Endothelial cell of umbilical vein (primary cell): ENCODE data around the gene CACHD1. TPM values are rescaled to one million over a fixed set of nuclear protein-coding genes. Genes with fewer than 3 reads are reported as not detected.

ENCODE experiments used
- BruUV-seq: library from RNA; stranded (reverse); fragments of 400-500 nt; replicated peaks from 2 replicates; lab custom pipeline; 2021; lab: Mats Ljungman, UMichigan
- CTCF ChIA-PET: fragments of 300-600, 350-600 bp; sonication (Branson Sonifier 250); formaldehyde crosslinking; loops from one replicate; lab custom pipeline; 2021; ENCODE audit warnings: antibody characterized with exemption, inconsistent platforms; lab: Charles Lee
- POLR2A ChIA-PET: fragments of 300-600, 350-600 bp; sonication (Branson Sonifier 250); formaldehyde crosslinking; loops from one replicate; lab custom pipeline; 2021; ENCODE audit warnings: antibody characterized with exemption, inconsistent platforms; lab: Charles Lee
- DNase-seq: peaks from one replicate; pipeline ENCODE4 v3.0.0-alpha.2; 2011; ENCODE audit warnings: low read depth, low spot score
- FAIRE-seq: peaks from 2 replicates; lab custom pipeline; 2011; peaks lifted over from hg19 to GRCh38; lab: Jason Lieb, UNC
- H2AFZ ChIP-seq: 2 replicates; pipeline ENCODE4 v1.6.0; 2012; ENCODE audit warnings: low read depth, low read length, control low read depth, inconsistent platforms
- H3K27ac ChIP-seq: 2 replicates; pipeline ENCODE4 v1.5.1; 2011; ENCODE audit warnings: low read depth, mild to moderate bottlenecking, control low read depth, low read length, moderate library complexity; ENCODE audit not compliant: insufficient read depth
- H3K27me3 ChIP-seq, 2 experiments: 2 replicates each; pipeline versions ENCODE4 v1.6.0 to v1.6.1; 2011; ENCODE audit warnings: low read length in 2 of 2, mixed read lengths in 1 of 2; ENCODE audit not compliant: control insufficient read depth in 2 of 2, insufficient read depth in 2 of 2
- H3K36me3 ChIP-seq, 2 experiments: 2 replicates in 1 of 2; 3 replicates in 1 of 2; pipeline ENCODE4 v1.5.1; 2011; ENCODE audit warnings: low read length in 2 of 2, mild to moderate bottlenecking in 1 of 2, moderate library complexity in 1 of 2; ENCODE audit not compliant: control insufficient read depth in 2 of 2, insufficient read depth in 2 of 2; ENCODE audit errors: extremely low read depth in 1 of 2
- H3K4me1 ChIP-seq: 3 replicates; pipeline ENCODE4 v1.5.1; 2011; ENCODE audit warnings: mild to moderate bottlenecking, low read length; ENCODE audit not compliant: control insufficient read depth, insufficient read depth; ENCODE audit errors: extremely low read depth
- H3K4me2 ChIP-seq: 2 replicates; pipeline ENCODE4 v1.6.1; 2011; ENCODE audit warnings: low read length, control low read depth, mixed read lengths; ENCODE audit not compliant: insufficient read depth
- H3K4me3 ChIP-seq, 3 experiments: fragments of 200-600 bp in 1 of 3; sonication (generic), shearing (Covaris generic) in 1 of 3; replicated peaks in 1 of 3; 2 replicates each; pipeline ENCODE4 v1.5.1; 2011 to 2016; ENCODE audit warnings: control low read depth in 3 of 3, low read length in 3 of 3, mild to moderate bottlenecking in 2 of 3, inconsistent platforms in 1 of 3, low read depth in 1 of 3, moderate library complexity in 1 of 3; ENCODE audit not compliant: insufficient read depth in 1 of 3
- H3K79me2 ChIP-seq: 2 replicates; pipeline ENCODE4 v1.6.0; 2012; ENCODE audit warnings: low read length, inconsistent platforms; ENCODE audit not compliant: control insufficient read depth, insufficient read depth
- H3K9ac ChIP-seq: replicated peaks from 2 replicates; pipeline ENCODE3; 2011; ENCODE audit warnings: low read length, control low read depth; ENCODE audit not compliant: insufficient read depth; ENCODE audit errors: extremely low read depth
- H3K9me1 ChIP-seq: replicated peaks from 3 replicates; pipeline ENCODE4 v1.6.0; 2011; ENCODE audit warnings: mild to moderate bottlenecking, low read length; ENCODE audit not compliant: control insufficient read depth, insufficient read depth; ENCODE audit errors: extremely low read depth
- H3K9me3 ChIP-seq: replicated peaks from 2 replicates; pipeline ENCODE4 v1.5.1; 2012; ENCODE audit warnings: low read length, inconsistent platforms; ENCODE audit not compliant: control insufficient read depth, insufficient read depth
- H4K20me1 ChIP-seq: replicated peaks from 2 replicates; pipeline ENCODE3; 2011; ENCODE audit warnings: mild to moderate bottlenecking, low read length; ENCODE audit not compliant: control insufficient read depth, insufficient read depth; ENCODE audit errors: extremely low read depth
- CTCF ChIP-seq, 2 donors: IDR thresholded peaks; 1 replicate in 1 of 2; 2 replicates in 1 of 2; pipeline ENCODE4 v1.5.1; 2011; ENCODE audit warnings: low read length in 2 of 2, mild to moderate bottlenecking in 2 of 2, moderate library complexity in 2 of 2, control low read depth in 1 of 2, inconsistent platforms in 1 of 2, low read depth in 1 of 2; ENCODE audit not compliant: insufficient read depth in 1 of 2; ENCODE audit errors: extremely low read depth in 1 of 2
- EZH2 ChIP-seq: IDR thresholded peaks from 2 replicates; pipeline ENCODE4 v1.6.1; 2012; ENCODE audit warnings: borderline replicate concordance, low read depth, mild to moderate bottlenecking, moderate library complexity, low read length, inconsistent platforms; ENCODE audit not compliant: severe bottlenecking
- FOS ChIP-seq: IDR thresholded peaks from 2 replicates; pipeline ENCODE4 v1.6.1; 2011; ENCODE audit warnings: mild to moderate bottlenecking, low read length, moderate library complexity, borderline replicate concordance; ENCODE audit not compliant: insufficient read depth
- GATA2 ChIP-seq: IDR thresholded peaks from 2 replicates; pipeline ENCODE4 v1.7.0; 2011; ENCODE audit warnings: low read depth, mild to moderate bottlenecking, moderate library complexity, mixed read lengths, low read length; ENCODE audit not compliant: insufficient read length, insufficient read depth
- JUN ChIP-seq: IDR thresholded peaks from 2 replicates; pipeline ENCODE4 v1.6.1; 2011; ENCODE audit warnings: borderline replicate concordance, low read depth; ENCODE audit not compliant: insufficient read length, insufficient read depth
- MAX ChIP-seq: IDR thresholded peaks from 2 replicates; pipeline ENCODE4 v1.6.1; 2011; ENCODE audit not compliant: insufficient read depth, insufficient read length
- MYC ChIP-seq: IDR thresholded peaks from one replicate; pipeline ENCODE4 v1.6.1; 2011; ENCODE audit warnings: mild to moderate bottlenecking, low read depth, low read length
- POLR2A ChIP-seq: IDR thresholded peaks from 2 replicates; pipeline ENCODE4 v1.6.1; 2012; ENCODE audit warnings: low read depth, mild to moderate bottlenecking, control low read depth, low read length
- POLR2AphosphoS5 ChIP-seq: IDR thresholded peaks from 2 replicates; pipeline ENCODE4 v1.6.1; 2012; ENCODE audit warnings: low read depth, mild to moderate bottlenecking, control low read depth, low read length, moderate library complexity; ENCODE audit not compliant: insufficient read depth
- dilution Hi-C: fragments of 300-500 bp; cut with MboI; formaldehyde crosslinking; loops from one replicate; pipeline ENCODE4 v1.15.0; 2019; ENCODE audit warnings: low sequenced_read_pairs; ENCODE audit not compliant: extremely low pct_ligation_motif_present
- intact Hi-C: fragments of 100-400 bp; cut with micrococcal nuclease; formaldehyde crosslinking; loops from one replicate; pipeline ENCODE4 v1.10.0; 2022
- polyA plus RNA-seq, 4 experiments: library from polyadenylated mRNA; depleted of rRNA in 3 of 4; stranded (reverse) in 3 of 4; unstranded in 1 of 4; fragments of >200 nt; gene quantifications; 2 replicates each; pipeline versions ENCODE4 v1.2.1 to v1.2.3, GENCODE V29; 2011 to 2012; ENCODE audit warnings: missing spikeins in 1 of 4
- total RNA-seq: library from RNA; stranded (reverse); gene quantifications from 2 replicates; pipeline ENCODE4 v1.2.3, GENCODE V29; 2021

CACHD1 gene
- total and polyA plus RNA-seq, 2 donors (not counting 3 experiments of a cell fraction or from before 2014, with no cell fraction given): 3.6 to 9.3 TPM

- DNase-seq: no peak
- ChIA-PET POLR2A (no interaction called here), CTCF (interaction anchor here (0.5 kb wide), 1 partner anchor 301 kb away, joined by 3 read pairs; no protein-coding TSS in a partner anchor)
- no peaks in the 10 kb centered on the region for H3K9me1 ChIP-seq
- no peak overlapping the region for H3K27ac ChIP-seq
- no peak for FAIRE-seq
- no peaks in the 10 kb centered on the region for H3K79me2 ChIP-seq
- no peaks in the 10 kb centered on the region for H3K9me3 ChIP-seq
- no TSS peak for BruUV-seq
- no peak overlapping the region for H3K4me3 ChIP-seq
- no peaks in the 10 kb centered on the region for H3K36me3 ChIP-seq
- H4K20me1 ChIP-seq: no peaks in the 10 kb centered on the region
- H3K4me1 ChIP-seq: no peaks in the 10 kb centered on the region
- no peak overlapping the region for H3K4me2 ChIP-seq
- H2AFZ ChIP-seq: no peak overlapping the region
- H3K9ac ChIP-seq: no peak overlapping the region
- H3K27me3 ChIP-seq: no peaks in the 10 kb centered on the region
- intact Hi-C loops: no loop called here
- dilution Hi-C loops: no loop called here
- TF ChIP-seq EZH2: no peak
- TF ChIP-seq GATA2: no peak
- no peak for TF ChIP-seq POLR2AphosphoS5
- no peak for TF ChIP-seq MYC
- TF ChIP-seq MAX: no peak
- no peak for TF ChIP-seq CTCF (IDR thresholded peaks at IDR 0.05; ENCODE audit: extremely low read depth in 1 of 2, insufficient read depth in 1 of 2, low read depth in 1 of 2, low read length in 2 of 2)
- no peak for TF ChIP-seq FOS
- no peak for TF ChIP-seq JUN
- TF ChIP-seq POLR2A: no peak
Observed at GRCh38 chr1:64650411-64650810, 180.5 kb downstream of the CACHD1 start.
